OCI-LY1 (cell line): ENCODE measurements around the gene RPS6KA2.

Source experiments
- H2AFZ ChIP-seq: fragments of 200-600 bp; sonication (generic), shearing (Covaris generic); 2 replicates; pipeline ENCODE4 v1.6.0; 2014; ENCODE audit warnings: antibody characterized with exemption, mild to moderate bottlenecking, low read length
- H3F3A ChIP-seq: fragments of 200-600 bp; sonication (generic), shearing (Covaris generic); 2 replicates; pipeline ENCODE4 v1.6.0; 2014; ENCODE audit warnings: mild to moderate bottlenecking, antibody characterized with exemption, low read length, moderate library complexity; ENCODE audit not compliant: insufficient read depth
- H3K27ac ChIP-seq: fragments of 200-600 bp; sonication (generic); 2 replicates; pipeline ENCODE4 v1.5.1; 2014; ENCODE audit warnings: low read length, mixed run types, mild to moderate bottlenecking, low read depth; ENCODE audit not compliant: poor library complexity, severe bottlenecking
- H3K27me3 ChIP-seq: fragments of 200-600 bp; sonication (generic); 2 replicates; pipeline ENCODE4 v1.6.0; 2014; ENCODE audit warnings: antibody characterized with exemption, mild to moderate bottlenecking, low read length, moderate library complexity; ENCODE audit not compliant: insufficient read depth
- H3K36me3 ChIP-seq: fragments of 200-600 bp; sonication (generic); 2 replicates; pipeline ENCODE4 v1.6.1; 2014; ENCODE audit warnings: mild to moderate bottlenecking, antibody characterized with exemption, low read length, moderate library complexity, mixed read lengths; ENCODE audit not compliant: insufficient read depth
- H3K4me1 ChIP-seq: fragments of 200-600 bp; sonication (generic); 2 replicates; pipeline ENCODE4 v1.5.1; 2014; ENCODE audit warnings: mild to moderate bottlenecking, low read length, moderate library complexity; ENCODE audit not compliant: insufficient read depth, severe bottlenecking
- H3K4me2 ChIP-seq: fragments of 200-600 bp; sonication (generic), shearing (Covaris generic); 2 replicates; pipeline ENCODE4 v1.6.1; 2014; ENCODE audit warnings: low read length
- H3K4me3 ChIP-seq: fragments of 200-600 bp; sonication (generic); 2 replicates; pipeline ENCODE4 v1.5.1; 2014; ENCODE audit warnings: low read length, low read depth, mild to moderate bottlenecking, mixed read lengths; ENCODE audit not compliant: poor library complexity, severe bottlenecking
- H3K79me2 ChIP-seq: fragments of 200-600 bp; shearing (Covaris generic); 2 replicates; pipeline ENCODE4 v1.6.1; 2016; ENCODE audit warnings: mixed run types, low read length, mixed read lengths; ENCODE audit not compliant: insufficient read depth
- H3K9ac ChIP-seq: fragments of 200-600 bp; sonication (generic), shearing (Covaris generic); 2 replicates; pipeline ENCODE4 v1.6.1; 2014; ENCODE audit warnings: mild to moderate bottlenecking, low read length, mixed read lengths
- H3K9me2 ChIP-seq: fragments of 200-600 bp; sonication (generic), shearing (Covaris generic); 2 replicates; pipeline ENCODE4 v1.6.1; 2014; ENCODE audit warnings: low read depth, mild to moderate bottlenecking, low read length, mixed read lengths
- H3K9me3 ChIP-seq: fragments of 200-600 bp; shearing (Covaris generic); 2 replicates; pipeline ENCODE4 v1.6.1; 2014; ENCODE audit warnings: low read length, mixed read lengths
- H4K20me1 ChIP-seq: fragments of 200-600 bp; sonication (generic), shearing (Covaris generic); 2 replicates; pipeline ENCODE4 v1.6.0; 2016; ENCODE audit warnings: mild to moderate bottlenecking, low read length; ENCODE audit not compliant: insufficient read depth
- EZH2 ChIP-seq: fragments of 200-600 bp; sonication (generic), shearing (Covaris generic); IDR thresholded peaks from 2 replicates; pipeline ENCODE4 v1.8.0; 2017; ENCODE audit warnings: borderline replicate concordance, mixed run types, mild to moderate bottlenecking, antibody characterized with exemption, low read length, moderate library complexity, mixed read lengths
- TF ChIP-seq, protein P1 (sequence below): fragments of 200-600 bp; sonication (generic), shearing (Covaris generic); IDR thresholded peaks from 2 replicates; pipeline ENCODE4 v1.5.1; 2017; ENCODE audit warnings: mild to moderate bottlenecking, antibody characterized with exemption, low read length, moderate library complexity, mixed read lengths

Gene RPS6KA2

DNA sequence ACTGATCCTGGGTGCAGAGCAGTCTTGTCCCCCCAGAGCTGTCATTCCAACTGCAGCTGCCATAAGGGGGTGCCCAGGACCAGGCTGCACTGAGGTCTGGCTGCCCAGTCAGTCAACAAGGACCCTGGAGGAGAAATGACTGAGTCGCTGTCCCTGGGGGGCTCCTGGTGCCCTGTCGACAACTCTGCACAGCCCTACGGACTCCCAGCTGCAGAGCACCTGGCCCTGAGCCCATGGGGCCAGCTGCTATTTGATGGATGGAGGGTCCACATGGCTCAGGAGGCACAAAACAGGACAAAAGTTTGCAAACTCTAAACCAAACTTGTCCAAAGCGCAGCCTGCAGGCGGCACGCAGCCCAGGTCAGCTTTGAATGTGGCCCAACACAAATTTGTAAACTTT, 46.3 kb upstream of the RPS6KA2 start:
- no peak overlapping the region for H3K27ac ChIP-seq
- H4K20me1 ChIP-seq = no peaks in the 10 kb centered on the region
- H2AFZ ChIP-seq = no peak overlapping the region
- H3K4me1 ChIP-seq = no peaks in the 10 kb centered on the region
- H3K9me2 ChIP-seq = no peaks in the 10 kb centered on the region
- H3K9me3 ChIP-seq = no peaks in the 10 kb centered on the region
- TF ChIP-seq, protein P1, sequence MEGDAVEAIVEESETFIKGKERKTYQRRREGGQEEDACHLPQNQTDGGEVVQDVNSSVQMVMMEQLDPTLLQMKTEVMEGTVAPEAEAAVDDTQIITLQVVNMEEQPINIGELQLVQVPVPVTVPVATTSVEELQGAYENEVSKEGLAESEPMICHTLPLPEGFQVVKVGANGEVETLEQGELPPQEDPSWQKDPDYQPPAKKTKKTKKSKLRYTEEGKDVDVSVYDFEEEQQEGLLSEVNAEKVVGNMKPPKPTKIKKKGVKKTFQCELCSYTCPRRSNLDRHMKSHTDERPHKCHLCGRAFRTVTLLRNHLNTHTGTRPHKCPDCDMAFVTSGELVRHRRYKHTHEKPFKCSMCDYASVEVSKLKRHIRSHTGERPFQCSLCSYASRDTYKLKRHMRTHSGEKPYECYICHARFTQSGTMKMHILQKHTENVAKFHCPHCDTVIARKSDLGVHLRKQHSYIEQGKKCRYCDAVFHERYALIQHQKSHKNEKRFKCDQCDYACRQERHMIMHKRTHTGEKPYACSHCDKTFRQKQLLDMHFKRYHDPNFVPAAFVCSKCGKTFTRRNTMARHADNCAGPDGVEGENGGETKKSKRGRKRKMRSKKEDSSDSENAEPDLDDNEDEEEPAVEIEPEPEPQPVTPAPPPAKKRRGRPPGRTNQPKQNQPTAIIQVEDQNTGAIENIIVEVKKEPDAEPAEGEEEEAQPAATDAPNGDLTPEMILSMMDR = no peak
- TF ChIP-seq EZH2 = no peak
- no peak overlapping the region for H3K4me2 ChIP-seq
- no peaks in the 10 kb centered on the region for H3F3A ChIP-seq
- no peak overlapping the region for H3K4me3 ChIP-seq
- no peaks in the 10 kb centered on the region for H3K79me2 ChIP-seq
- peaks cover 8% of the 10 kb centered on the region; the same call in 1 of the 2 replicates for H3K27me3 ChIP-seq
- H3K9ac ChIP-seq = no peak overlapping the region
- H3K36me3 ChIP-seq = no peaks in the 10 kb centered on the region

DNA sequence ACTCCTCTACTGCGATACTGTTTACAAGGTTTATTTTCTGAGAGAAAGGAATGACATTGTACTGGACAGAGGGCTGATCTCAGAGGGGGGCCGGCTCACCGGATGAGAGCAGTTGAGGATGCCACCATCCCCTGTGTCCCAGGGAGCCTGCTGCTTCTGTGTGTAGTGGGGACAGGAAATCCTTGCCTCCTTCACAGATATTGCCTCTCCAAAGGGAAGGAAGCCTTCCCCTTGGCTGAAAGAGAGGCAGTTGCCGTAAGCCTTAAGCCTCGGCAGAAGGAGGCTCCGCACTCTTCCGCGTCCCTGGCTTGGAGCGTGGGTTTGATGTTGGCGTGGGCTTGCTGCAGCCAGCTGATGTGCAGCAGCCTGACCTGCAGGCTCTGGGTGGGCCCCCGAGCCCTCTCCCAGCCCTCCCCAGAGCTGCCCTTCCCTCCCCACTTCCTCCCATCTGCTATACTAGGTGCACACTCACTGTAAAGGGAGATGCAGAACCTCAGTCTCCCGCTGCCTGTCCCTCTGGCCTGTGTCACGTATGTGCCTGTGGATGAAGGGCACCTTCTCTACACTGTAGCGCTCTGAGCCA, 45.7 kb upstream of the RPS6KA2 start:
- Histone ChIP-seq H3K27ac (no peak overlapping the region), H3K27me3 (0 out of 2 replicates have a peak, but pooled peaks cover 5% of the 10 kb centered on the region), H3K4me3 (no peak overlapping the region), H3K9me2 (no peaks in the 10 kb centered on the region), H4K20me1 (no peaks in the 10 kb centered on the region), H3K36me3 (no peaks in the 10 kb centered on the region), H3K79me2 (no peaks in the 10 kb centered on the region), H2AFZ (no peak overlapping the region), H3F3A (no peaks in the 10 kb centered on the region), H3K4me2 (no peak overlapping the region), H3K9me3 (no peaks in the 10 kb centered on the region), H3K4me1 (no peaks in the 10 kb centered on the region), H3K9ac (no peak overlapping the region)
- TF ChIP-seq, protein P1 = no peak
- no peak for TF ChIP-seq EZH2

DNA sequence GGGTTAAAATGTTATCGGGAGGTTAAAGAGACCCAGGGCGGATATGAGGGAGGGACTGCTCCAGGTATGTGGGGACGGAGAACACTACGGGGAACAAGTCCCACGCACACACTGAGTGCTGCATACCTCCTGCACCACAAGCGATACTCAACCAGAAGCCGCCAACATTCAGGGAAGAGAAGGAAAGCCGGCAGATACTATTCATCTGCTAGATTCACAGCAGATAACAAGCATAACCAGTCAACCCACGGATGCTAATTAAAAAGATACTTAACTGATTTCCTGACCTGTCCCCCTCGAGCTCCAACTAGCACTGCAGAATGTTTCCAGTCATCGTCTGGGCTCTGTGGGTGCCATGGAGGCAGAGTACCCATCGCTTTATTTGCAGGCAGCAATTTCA, 45.1 kb upstream of the RPS6KA2 start:
- H3K79me2 ChIP-seq = no peaks in the 10 kb centered on the region
- H2AFZ ChIP-seq = no peak overlapping the region
- no peak overlapping the region for H3K27ac ChIP-seq
- no peak overlapping the region for H3K4me2 ChIP-seq
- no peak for TF ChIP-seq EZH2
- TF ChIP-seq, protein P1 = no peak
- no peak overlapping the region for H3K4me3 ChIP-seq
- no peak overlapping the region for H3K9ac ChIP-seq
- H3K9me2 ChIP-seq = no peaks in the 10 kb centered on the region
- H3K9me3 ChIP-seq = no peaks in the 10 kb centered on the region
- 0 out of 2 replicates have a peak, but pooled peaks cover 5% of the 10 kb centered on the region for H3K27me3 ChIP-seq
- H4K20me1 ChIP-seq = no peaks in the 10 kb centered on the region
- H3K4me1 ChIP-seq = no peaks in the 10 kb centered on the region
- no peaks in the 10 kb centered on the region for H3F3A ChIP-seq
- H3K36me3 ChIP-seq = no peaks in the 10 kb centered on the region
